GM12875 (cell line): ENCODE measurements around the gene LOX.

Experiments
- H3K4me3 ChIP-seq: one replicate; pipeline ENCODE4 v1.5.1; 2011; ENCODE audit warnings: low read depth, low read length, control low read depth
- CTCF ChIP-seq: IDR thresholded peaks from 2 replicates; pipeline ENCODE4 v1.5.1; 2011; ENCODE audit warnings: low read depth, mild to moderate bottlenecking, control low read depth, inconsistent platforms, low read length, moderate library complexity, borderline replicate concordance; ENCODE audit not compliant: insufficient read depth

Gene LOX

GRCh38 chr5:122050959-122051358 is 27.1 kb downstream of the LOX start:
- no peak for TF ChIP-seq CTCF
- no peak overlapping the region for H3K4me3 ChIP-seq

GRCh38 chr5:122040636-122041302 is 37.3 kb downstream of the LOX start:
- no peak overlapping the region for H3K4me3 ChIP-seq
- no peak for TF ChIP-seq CTCF

GRCh38 chr5:122036326-122036725 is 41.7 kb downstream of the LOX start:
- H3K4me3 ChIP-seq, result no peak overlapping the region
- TF ChIP-seq CTCF, result no peak

GRCh38 chr5:122035913-122036312 is 42.1 kb downstream of the LOX start:
- H3K4me3 ChIP-seq, result no peak overlapping the region
- TF ChIP-seq CTCF, result no peak

GRCh38 chr5:122031836-122032235 is 46.2 kb downstream of the LOX start:
- H3K4me3 ChIP-seq, result no peak overlapping the region
- TF ChIP-seq CTCF, result no peak

- TF ChIP-seq CTCF, result no peak
- no peak overlapping the region for H3K4me3 ChIP-seq
Observed at GRCh38 chr5:122030251-122030650, 47.8 kb downstream of the LOX start.

- no peak overlapping the region for H3K4me3 ChIP-seq
- TF ChIP-seq CTCF, result no peak
Observed at GRCh38 chr5:122029818-122030217, 48.2 kb downstream of the LOX start.
